BE2C (cell line): Measurements from ENCODE around the gene ANKRD12.

Source experiments
- DNase-seq: peaks from one replicate; pipeline ENCODE4 v3.0.0-alpha.2; 2020
- H3K27me3 ChIP-seq: fragments of 250-450 bp; sonication (Bioruptor Pico); 2 replicates; pipeline ENCODE4 v1.5.1; 2020; ENCODE audit warnings: mild to moderate bottlenecking
- H3K36me3 ChIP-seq: fragments of 250-450 bp; sonication (Bioruptor Pico); 2 replicates; pipeline ENCODE4 v1.5.1; 2020; ENCODE audit warnings: mild to moderate bottlenecking
- H3K4me1 ChIP-seq: fragments of 250-450 bp; sonication (Bioruptor Pico); 2 replicates; pipeline ENCODE4 v1.5.1; 2020
- H3K4me3 ChIP-seq: 2 replicates; pipeline ENCODE4 v1.5.1; 2011; ENCODE audit warnings: low read depth, low read length
- H3K9me3 ChIP-seq: fragments of 250-450 bp; sonication (Bioruptor Pico); 2 replicates; pipeline ENCODE4 v1.5.1; 2020
- CTCF ChIP-seq: IDR thresholded peaks from 2 replicates; pipeline ENCODE4 v1.5.1; 2012; ENCODE audit warnings: mild to moderate bottlenecking, low read depth, low read length

The ANKRD12 gene

GRCh38 chr18:9199681-9200080 lies 63.1 kb downstream of the ANKRD12 start:
- TF ChIP-seq CTCF, result no peak
- DNase-seq, result no peak
- Histone ChIP-seq H3K36me3 (no peaks in the 10 kb centered on the region), H3K4me1 (no peaks in the 10 kb centered on the region), H3K9me3 (no peaks in the 10 kb centered on the region), H3K27me3 (no peaks in the 10 kb centered on the region), H3K4me3 (no peak overlapping the region)

GRCh38 chr18:9201224-9201623 lies 64.6 kb downstream of the ANKRD12 start:
- Histone ChIP-seq H3K9me3 (no peaks in the 10 kb centered on the region), H3K27me3 (no peaks in the 10 kb centered on the region), H3K4me3 (no peak overlapping the region), H3K4me1 (no peaks in the 10 kb centered on the region), H3K36me3 (no peaks in the 10 kb centered on the region)
- no peak for TF ChIP-seq CTCF
- no peak for DNase-seq

- no peaks in the 10 kb centered on the region for H3K9me3 ChIP-seq
- DNase-seq, result no peak
- H3K36me3 ChIP-seq, result no peaks in the 10 kb centered on the region
- H3K4me3 ChIP-seq, result no peak overlapping the region
- no peaks in the 10 kb centered on the region for H3K4me1 ChIP-seq
- TF ChIP-seq CTCF, result no peak
- H3K27me3 ChIP-seq, result no peaks in the 10 kb centered on the region
Measured at GRCh38 chr18:9204659-9205058, 68.1 kb downstream of the ANKRD12 start.

GRCh38 chr18:9206421-9206820 lies 69.8 kb downstream of the ANKRD12 start:
- Histone ChIP-seq H3K4me3 (no peak overlapping the region), H3K36me3 (no peaks in the 10 kb centered on the region), H3K9me3 (no peaks in the 10 kb centered on the region), H3K4me1 (no peaks in the 10 kb centered on the region), H3K27me3 (no peaks in the 10 kb centered on the region)
- DNase-seq, result no peak
- no peak for TF ChIP-seq CTCF

DNA sequence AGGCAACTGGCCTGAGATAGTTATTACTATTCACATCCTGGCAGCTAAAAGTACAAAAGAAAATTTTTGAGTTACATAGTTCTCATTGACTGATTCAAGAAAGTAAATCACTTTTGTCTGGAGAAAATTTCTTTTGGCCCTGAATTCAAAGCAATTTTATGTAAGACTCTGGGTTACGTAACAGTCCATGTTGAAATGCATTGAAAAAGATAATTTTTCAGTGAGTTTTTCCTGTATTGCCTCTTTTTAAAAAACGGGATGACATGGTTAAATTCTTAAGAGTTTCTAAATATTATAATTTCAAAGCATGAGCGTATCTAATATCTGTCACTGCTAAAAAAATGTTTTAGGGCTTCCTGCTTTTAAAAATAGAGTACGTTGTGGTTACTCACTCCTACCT lies 72.7 kb downstream of the ANKRD12 start:
- DNase-seq, result no peak
- Histone ChIP-seq H3K9me3 (no peaks in the 10 kb centered on the region), H3K4me1 (no peaks in the 10 kb centered on the region), H3K27me3 (no peaks in the 10 kb centered on the region), H3K36me3 (no peaks in the 10 kb centered on the region), H3K4me3 (no peak overlapping the region)
- no peak for TF ChIP-seq CTCF

GRCh38 chr18:9210966-9211365 lies 74.4 kb downstream of the ANKRD12 start:
- no peaks in the 10 kb centered on the region for H3K27me3 ChIP-seq
- TF ChIP-seq CTCF, result no peak
- H3K36me3 ChIP-seq, result no peaks in the 10 kb centered on the region
- H3K4me3 ChIP-seq, result no peak overlapping the region
- DNase-seq, result no peak
- H3K4me1 ChIP-seq, result no peaks in the 10 kb centered on the region
- no peaks in the 10 kb centered on the region for H3K9me3 ChIP-seq
